Activated CD8-positive, alpha-beta T cell treated with anti-CD3 and anti-CD28 coated beads, Interleukin-2, amount 10 ng/mL, durations not matched to agents 7 days and 5 days (primary cell): ENCODE results near the gene ECT2L. TPM values are rescaled to one million over a fixed set of nuclear protein-coding genes. Genes with fewer than 3 reads are reported as not detected.

Source experiments
- ATAC-seq: fragments of 150-1000 bp; cut with Tn5 transposase; one replicate; pipeline ENCODE4 v1.10.0; 2021; ENCODE audit warnings: moderate library complexity
- CTCF ChIA-PET: fragments of 350-600 bp; sonication (Branson Sonifier 250); formaldehyde crosslinking; loops from one replicate; lab custom pipeline; 2021; ENCODE audit warnings: antibody characterized with exemption; lab: Charles Lee
- POLR2A ChIA-PET: fragments of 350-600 bp; sonication (Branson Sonifier 250); formaldehyde crosslinking; loops from one replicate; lab custom pipeline; 2021; ENCODE audit warnings: antibody characterized with exemption; lab: Charles Lee
- DNase-seq: peaks from one replicate; pipeline ENCODE4 v3.0.0-alpha.2; 2020
- H3K27ac Mint-ChIP-seq: one replicate; pipeline ENCODE4 v1.8.0; 2021; ENCODE audit warnings: mild to moderate bottlenecking, mixed read lengths
- H3K27me3 Mint-ChIP-seq: one replicate; pipeline ENCODE4 v1.8.0; 2021; ENCODE audit warnings: low read depth, mixed read lengths
- H3K36me3 Mint-ChIP-seq: one replicate; pipeline ENCODE4 v1.8.0; 2021; ENCODE audit warnings: low read depth, mixed read lengths
- H3K4me1 Mint-ChIP-seq: one replicate; pipeline ENCODE4 v1.8.0; 2021; ENCODE audit warnings: low read depth, mixed read lengths
- H3K4me3 Mint-ChIP-seq: one replicate; pipeline ENCODE4 v1.8.0; 2021; ENCODE audit warnings: mild to moderate bottlenecking, mixed read lengths
- H3K9me3 Mint-ChIP-seq: one replicate; pipeline ENCODE4 v1.8.0; 2022; ENCODE audit warnings: mixed read lengths; ENCODE audit not compliant: insufficient read depth
- total RNA-seq, 2 experiments: library from RNA; stranded (reverse); gene quantifications; one replicate each; pipeline ENCODE4 v1.2.3, GENCODE V29; 2021

The ECT2L gene, protein sequence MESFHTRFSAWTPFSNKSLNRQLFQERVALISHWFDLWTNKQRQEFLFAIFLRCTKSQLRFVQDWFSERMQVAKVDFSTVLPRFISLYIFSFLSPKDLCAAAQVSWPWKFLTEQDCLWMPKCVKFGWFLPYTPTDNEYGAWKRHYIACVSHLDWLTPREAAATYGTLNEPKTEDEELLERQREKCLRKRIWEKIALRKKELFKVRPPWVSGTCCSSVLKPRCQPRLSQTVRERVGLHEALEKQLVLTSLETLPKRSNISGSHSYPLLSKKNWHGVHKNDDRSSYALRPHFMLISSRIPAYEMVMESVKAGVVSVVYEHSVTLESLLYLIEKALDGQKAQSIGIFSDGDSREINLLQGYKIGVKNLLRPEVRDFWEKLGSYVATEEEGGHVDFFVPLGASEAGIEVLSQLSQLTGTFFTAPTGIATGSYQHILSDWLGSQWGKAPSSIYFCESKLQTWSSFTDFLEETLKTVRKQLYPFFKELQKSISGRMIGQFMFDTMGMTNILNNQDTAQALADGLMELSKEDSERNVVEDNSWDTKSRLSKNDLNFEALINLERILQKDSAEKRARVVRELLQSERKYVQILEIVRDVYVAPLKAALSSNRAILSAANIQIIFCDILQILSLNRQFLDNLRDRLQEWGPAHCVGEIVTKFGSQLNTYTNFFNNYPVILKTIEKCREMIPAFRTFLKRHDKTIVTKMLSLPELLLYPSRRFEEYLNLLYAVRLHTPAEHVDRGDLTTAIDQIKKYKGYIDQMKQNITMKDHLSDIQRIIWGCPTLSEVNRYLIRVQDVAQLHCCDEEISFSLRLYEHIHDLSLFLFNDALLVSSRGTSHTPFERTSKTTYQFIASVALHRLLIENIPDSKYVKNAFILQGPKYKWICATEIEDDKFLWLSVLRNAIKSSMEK
- not detected for total RNA-seq

DNA sequence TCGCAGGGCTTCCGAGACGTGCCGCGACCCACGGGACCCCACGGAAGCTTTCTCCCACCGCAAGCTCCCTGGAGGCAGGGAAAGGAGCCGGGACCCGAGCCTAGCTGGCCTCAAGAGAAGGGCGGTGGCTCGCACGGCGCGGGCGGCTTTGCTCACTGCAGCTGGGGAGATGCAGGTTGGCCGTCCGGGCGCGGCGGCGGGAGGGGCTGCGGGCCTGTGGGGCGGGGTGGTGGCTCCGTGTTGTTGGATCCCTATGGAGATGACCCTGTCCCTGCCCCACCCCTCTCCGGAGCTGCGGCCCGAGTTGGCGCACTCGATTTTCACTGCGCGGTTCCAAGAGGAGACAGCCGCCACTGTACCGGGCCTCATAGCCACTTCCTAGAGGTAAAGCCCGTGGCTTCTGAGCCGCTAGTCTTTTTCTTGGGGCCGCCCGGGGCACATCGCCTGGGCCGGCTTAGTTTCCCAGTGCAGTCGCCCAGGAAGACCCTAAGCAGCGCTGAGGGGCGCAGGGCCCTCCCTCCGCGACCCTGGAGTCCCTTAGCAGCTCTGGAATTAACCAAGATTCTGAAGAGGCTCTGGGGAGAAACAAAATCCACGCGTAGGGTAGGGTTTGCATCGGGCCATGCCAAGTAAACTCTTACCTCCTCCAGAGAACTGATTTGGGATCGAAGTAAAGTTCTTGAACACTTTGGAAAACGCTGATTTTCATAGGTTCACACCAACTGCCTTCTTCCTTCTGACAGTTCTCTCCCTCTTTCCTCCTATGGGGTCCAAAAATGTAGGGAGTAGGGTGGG is at the start of gene ECT2L:
Gene ECT2L, plus strand, starts transcription at position 279 of the 795 bp plus-strand sequence. CDS start 17,188 bp downstream, outside the sequence.
- Mint-ChIP-seq H3K9me3 (no peaks in the 10 kb centered on the region), H3K36me3 (peaks cover 2% of the 10 kb centered on the region), H3K27me3 (peaks cover 16% of the 10 kb centered on the region), H3K4me3 (no peak within 1 kb of the TSS), H3K27ac (no peak within 1 kb of the TSS), H3K4me1 (no peaks in the 10 kb centered on the region)
- no peak for ATAC-seq
- ChIA-PET POLR2A (no interaction called here), CTCF (interaction anchor here (2.2 kb wide), 1 partner anchor 20 kb away, joined by 7 read pairs; no protein-coding TSS in a partner anchor)
- no peak for DNase-seq

DNA sequence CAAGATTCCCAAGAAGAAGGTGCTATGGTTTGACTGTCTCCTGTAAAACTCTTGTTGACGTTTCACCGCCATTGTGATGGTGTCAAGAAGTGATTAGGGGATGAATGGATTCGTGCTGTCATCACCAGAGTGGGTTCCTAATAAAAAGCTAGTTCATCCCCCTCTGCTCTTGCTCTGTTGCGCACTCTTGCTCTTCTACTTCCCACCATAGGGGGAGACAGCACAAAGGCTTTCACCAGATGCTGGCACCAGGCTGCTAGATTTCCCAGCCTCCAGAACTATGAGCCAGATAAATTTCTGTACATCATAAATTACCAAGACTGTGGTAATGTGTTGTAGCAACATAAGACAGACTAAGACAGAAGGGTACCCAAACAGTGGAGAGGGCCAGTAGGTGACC is 43.9 kb upstream of the ECT2L start:
- Mint-ChIP-seq H3K4me1 (no peaks in the 10 kb centered on the region), H3K9me3 (no peaks in the 10 kb centered on the region), H3K27me3 (no peaks in the 10 kb centered on the region), H3K27ac (no peak overlapping the region), H3K4me3 (no peak overlapping the region), H3K36me3 (no peaks in the 10 kb centered on the region)
- no peak for DNase-seq
- CTCF ChIA-PET, result interaction anchor here (1.0 kb wide), 1 partner anchor 164 kb away, joined by 3 read pairs; no protein-coding TSS in a partner anchor
- no peak for ATAC-seq
- POLR2A ChIA-PET, result no interaction called here

DNA sequence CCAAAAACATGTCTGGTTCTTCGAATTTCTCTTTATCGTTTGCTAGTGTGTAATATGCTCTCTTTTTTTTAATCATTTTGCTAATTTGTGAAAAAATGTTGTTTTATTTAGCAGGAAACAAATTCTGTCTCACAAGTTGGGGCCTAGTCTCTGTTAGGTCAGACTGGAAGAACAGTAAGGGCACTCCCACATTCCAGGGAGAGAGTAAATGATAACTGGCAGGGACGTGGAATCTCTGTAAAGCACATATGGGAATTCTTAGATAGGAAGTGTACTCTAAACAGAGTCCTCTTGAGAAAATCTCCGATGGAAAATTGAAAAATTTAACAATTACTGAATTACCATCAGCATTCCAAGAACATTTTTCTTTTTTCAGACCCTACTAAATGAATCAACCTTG is 38.8 kb upstream of the ECT2L start:
- ATAC-seq, result no peak
- no peaks in the 10 kb centered on the region for H3K36me3 Mint-ChIP-seq
- H3K27me3 Mint-ChIP-seq, result no peaks in the 10 kb centered on the region
- no peaks in the 10 kb centered on the region for H3K9me3 Mint-ChIP-seq
- H3K4me1 Mint-ChIP-seq, result no peaks in the 10 kb centered on the region
- no peak overlapping the region for H3K4me3 Mint-ChIP-seq
- ChIA-PET CTCF (no interaction called here), POLR2A (no interaction called here)
- H3K27ac Mint-ChIP-seq, result no peak overlapping the region
- DNase-seq, result no peak

DNA sequence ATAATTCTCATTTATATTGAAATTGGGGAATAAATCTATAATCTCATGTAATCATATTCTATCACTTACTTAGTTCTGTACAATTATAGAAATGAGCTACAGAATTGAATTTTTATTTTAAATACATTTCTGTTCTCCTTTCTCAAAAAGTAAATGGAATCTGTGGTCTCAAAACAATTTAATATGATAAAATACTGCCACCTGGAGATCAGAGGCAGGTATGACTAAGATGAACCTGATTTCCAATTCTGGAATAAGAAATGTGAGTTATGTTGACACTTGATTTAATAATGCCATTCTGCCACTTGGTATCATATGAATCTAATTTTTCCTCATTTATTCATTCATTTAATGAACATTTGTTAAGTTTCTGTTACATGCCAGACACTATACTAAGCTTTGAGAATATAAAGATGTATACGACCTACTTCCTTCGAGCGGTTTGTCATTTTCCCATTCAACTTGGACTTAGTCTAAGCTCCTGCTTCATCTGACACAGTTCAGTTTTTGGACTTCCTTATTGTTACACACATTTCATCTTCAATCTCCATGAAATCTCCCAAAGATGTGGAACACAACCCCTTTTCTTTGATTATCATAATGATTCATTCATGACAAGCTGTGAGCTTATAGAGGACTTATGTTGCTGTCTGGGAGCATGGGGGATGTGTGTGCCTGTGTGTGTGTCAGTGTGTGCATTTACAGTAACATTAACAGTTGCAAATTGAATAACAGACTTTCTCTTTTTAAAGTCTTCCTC is 29.8 kb upstream of the ECT2L start:
- POLR2A ChIA-PET, result no interaction called here
- no peak overlapping the region for H3K27ac Mint-ChIP-seq
- CTCF ChIA-PET, result interaction anchor here (0.7 to 5.6 kb wide), 12 partner anchors 9 to 652 kb away, joined by 3 to 79 read pairs (median 4); no protein-coding TSS in a partner anchor
- DNase-seq (no peak), ATAC-seq (no peak)
- H3K4me3 Mint-ChIP-seq, result no peak overlapping the region
- H3K9me3 Mint-ChIP-seq, result no peaks in the 10 kb centered on the region
- H3K27me3 Mint-ChIP-seq, result no peaks in the 10 kb centered on the region
- no peaks in the 10 kb centered on the region for H3K36me3 Mint-ChIP-seq
- no peaks in the 10 kb centered on the region for H3K4me1 Mint-ChIP-seq

DNA sequence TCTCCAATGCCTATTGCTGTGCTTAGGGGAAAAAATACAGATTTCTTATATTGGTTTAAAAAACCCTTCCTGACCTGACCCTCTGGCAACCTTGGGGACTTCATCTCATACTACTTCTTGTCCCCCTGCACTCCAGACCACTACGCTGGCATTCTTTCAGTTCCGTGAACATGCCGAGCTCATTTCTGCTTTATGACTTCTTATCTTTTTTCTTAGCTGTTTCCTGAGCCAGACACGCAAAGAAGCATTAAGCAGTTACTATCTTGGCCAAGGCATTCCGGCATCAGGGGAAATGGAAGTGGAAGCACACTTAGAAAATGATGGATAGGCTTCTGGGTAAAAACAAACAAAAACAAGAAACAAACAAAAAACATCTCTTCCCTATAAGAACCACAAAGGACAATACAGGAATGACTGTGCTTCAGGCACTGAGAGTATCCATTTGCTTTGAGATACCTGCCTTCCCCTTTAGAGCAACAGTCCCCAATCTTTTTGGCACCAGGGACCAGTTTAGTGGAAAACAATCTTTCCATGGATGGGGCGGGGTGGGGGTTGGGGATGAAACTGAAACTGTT is 26.7 kb upstream of the ECT2L start:
- DNase-seq (no peak), ATAC-seq (no peak)
- ChIA-PET POLR2A (no interaction called here), CTCF (interaction anchor here (1.3 to 1.9 kb wide), 2 partner anchors 177 to 181 kb away, joined by 4 to 12 read pairs; no protein-coding TSS in a partner anchor)
- Mint-ChIP-seq H3K4me1 (peaks cover 13% of the 10 kb centered on the region), H3K36me3 (no peaks in the 10 kb centered on the region), H3K27me3 (no peaks in the 10 kb centered on the region), H3K9me3 (no peaks in the 10 kb centered on the region), H3K4me3 (no peak overlapping the region), H3K27ac (no peak overlapping the region)

DNA sequence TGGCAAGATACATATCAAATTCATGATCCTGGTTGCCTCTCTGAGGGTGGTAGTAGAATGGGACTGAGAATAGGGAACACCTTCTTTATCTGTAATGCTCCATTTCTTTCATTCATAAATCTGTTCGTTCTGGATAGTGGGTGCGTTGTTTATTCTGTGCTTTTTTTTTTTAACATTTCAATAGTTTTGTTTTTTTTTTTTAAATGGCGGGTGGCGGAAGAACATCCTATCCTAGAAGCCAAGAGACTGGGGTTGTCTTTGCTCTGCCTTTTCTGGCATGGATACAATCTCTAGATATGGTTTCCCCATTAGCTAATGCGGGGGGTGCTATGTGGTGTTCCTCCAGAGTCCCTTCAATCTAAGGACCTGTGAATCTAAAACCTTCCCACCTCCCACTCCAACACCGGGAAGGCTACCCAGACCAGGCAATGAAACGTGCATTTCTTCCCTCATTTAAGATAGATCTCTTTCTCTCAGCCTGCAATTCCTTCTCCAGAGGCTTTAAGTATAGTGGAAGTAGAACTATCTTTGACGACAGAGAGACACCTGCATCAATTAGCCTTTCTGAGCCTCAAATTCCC is 23.2 kb upstream of the ECT2L start:
- Mint-ChIP-seq H3K27ac (peak overlapping the region; percentile 100), H3K9me3 (no peaks in the 10 kb centered on the region), H3K4me3 (peak overlapping the region; percentile 95), H3K4me1 (peaks cover 18% of the 10 kb centered on the region), H3K27me3 (no peaks in the 10 kb centered on the region), H3K36me3 (no peaks in the 10 kb centered on the region)
- DNase-seq (no peak), ATAC-seq (peak; percentile 1)
- ChIA-PET POLR2A (interaction anchor here (0.7 to 2.6 kb wide), 8 partner anchors 50 to 602 kb away, joined by 3 to 23 read pairs (median 4); partner anchors contain the start of gene CITED2), CTCF (interaction anchor here (0.6 to 2.1 kb wide), 9 partner anchors 8 to 592 kb away, joined by 3 to 8 read pairs (median 3); no protein-coding TSS in a partner anchor)

DNA sequence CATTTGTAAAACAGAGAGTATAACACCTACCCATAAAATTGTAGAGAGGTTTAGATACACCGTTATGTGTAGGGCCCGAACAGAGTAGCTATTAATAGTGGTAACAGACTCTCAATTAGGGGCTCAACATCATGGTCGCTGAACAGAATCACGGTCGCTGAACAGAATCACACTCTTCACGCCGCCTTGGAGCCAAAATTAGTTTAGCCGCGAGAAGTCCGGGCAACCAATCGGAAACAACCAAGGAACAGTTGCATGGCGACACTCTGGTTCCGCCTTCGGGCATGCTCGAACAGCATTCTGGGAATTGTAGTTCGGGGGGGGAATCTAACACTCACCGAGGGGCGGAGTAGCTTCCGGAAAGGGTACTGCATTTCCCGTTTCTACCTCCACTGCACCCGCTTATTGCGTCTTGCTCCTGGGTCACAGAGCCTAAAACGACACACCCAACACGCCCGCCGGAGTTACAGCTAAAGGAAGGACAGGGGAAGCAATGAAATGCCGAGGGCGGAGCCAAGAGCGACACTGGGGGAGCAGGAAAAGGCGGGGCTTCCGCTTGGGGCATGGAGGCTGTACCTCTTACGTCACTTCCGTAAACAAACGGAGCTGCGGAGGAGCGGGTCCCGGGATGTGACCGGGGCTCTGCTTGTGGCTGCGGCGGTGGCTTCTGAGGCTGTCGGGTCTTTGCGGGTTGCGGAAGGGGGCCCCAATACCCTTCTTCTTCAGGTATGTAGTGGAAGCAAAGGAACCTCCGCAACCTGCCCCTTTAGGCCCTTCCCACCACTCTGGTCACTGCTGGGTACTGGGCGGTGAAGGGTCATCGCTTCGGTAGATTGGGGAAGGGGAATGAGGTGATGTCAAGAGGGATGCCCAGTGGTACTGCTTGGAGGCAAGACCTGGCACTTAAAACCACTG is 22.5 kb upstream of the ECT2L start, which contains the start of gene CCDC28A:
Gene CCDC28A, plus strand, starts transcription at position 593 of the 915 bp plus-strand sequence. CDS start 2,352 bp downstream, outside the sequence.
- POLR2A ChIA-PET, result interaction anchor here (0.6 to 2.6 kb wide), 11 partner anchors 51 to 1526 kb away, joined by 3 to 23 read pairs (median 4); partner anchors contain the start of gene CITED2

DNA sequence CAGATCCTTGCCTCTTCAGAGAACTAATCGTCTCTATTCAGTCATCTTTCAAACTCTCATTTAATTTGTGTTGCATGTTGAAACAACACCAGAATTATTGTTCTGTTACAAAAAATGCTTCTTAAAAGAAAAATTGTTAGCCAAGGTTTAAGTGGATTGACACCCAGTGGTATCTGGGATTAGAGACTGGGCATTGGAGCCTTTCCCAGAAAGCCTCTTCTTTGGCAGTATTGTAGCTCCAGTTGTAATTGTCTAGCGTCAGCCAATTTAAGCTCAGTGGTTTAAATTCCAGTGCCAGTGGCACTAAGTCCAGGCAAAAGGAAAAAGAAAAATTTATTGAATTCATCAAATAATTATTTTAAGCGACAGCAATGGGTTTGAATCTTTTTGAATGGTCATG is 21.5 kb upstream of the ECT2L start:
- H3K27me3 Mint-ChIP-seq, result no peaks in the 10 kb centered on the region
- DNase-seq, result no peak
- peaks cover 18% of the 10 kb centered on the region for H3K4me1 Mint-ChIP-seq
- H3K27ac Mint-ChIP-seq, result peak overlapping the region; percentile 100
- no peaks in the 10 kb centered on the region for H3K9me3 Mint-ChIP-seq
- ChIA-PET CTCF (interaction anchor here (1.7 kb wide), 1 partner anchor 183 kb away, joined by 8 read pairs; no protein-coding TSS in a partner anchor), POLR2A (interaction anchor here (0.6 kb wide), 1 partner anchor 360 kb away, joined by 3 read pairs; no protein-coding TSS in a partner anchor)
- H3K4me3 Mint-ChIP-seq, result peak overlapping the region; percentile 95
- H3K36me3 Mint-ChIP-seq, result no peaks in the 10 kb centered on the region
- ATAC-seq, result no peak

More for the DNA sequence above, 22.5 kb upstream of the ECT2L start, which contains the start of gene CCDC28A:
- peak; percentile 89 for ATAC-seq
- Mint-ChIP-seq H3K9me3 (no peaks in the 10 kb centered on the region), H3K4me3 (peak within 1 kb of the TSS; percentile 95), H3K36me3 (no peaks in the 10 kb centered on the region), H3K4me1 (peaks cover 18% of the 10 kb centered on the region), H3K27me3 (no peaks in the 10 kb centered on the region), H3K27ac (peak within 1 kb of the TSS; percentile 100)
- CTCF ChIA-PET, result interaction anchor here (0.7 to 2.1 kb wide), 6 partner anchors 9 to 328 kb away, joined by 3 to 8 read pairs (median 5); no protein-coding TSS in a partner anchor
- peak; percentile 95 for DNase-seq

DNA sequence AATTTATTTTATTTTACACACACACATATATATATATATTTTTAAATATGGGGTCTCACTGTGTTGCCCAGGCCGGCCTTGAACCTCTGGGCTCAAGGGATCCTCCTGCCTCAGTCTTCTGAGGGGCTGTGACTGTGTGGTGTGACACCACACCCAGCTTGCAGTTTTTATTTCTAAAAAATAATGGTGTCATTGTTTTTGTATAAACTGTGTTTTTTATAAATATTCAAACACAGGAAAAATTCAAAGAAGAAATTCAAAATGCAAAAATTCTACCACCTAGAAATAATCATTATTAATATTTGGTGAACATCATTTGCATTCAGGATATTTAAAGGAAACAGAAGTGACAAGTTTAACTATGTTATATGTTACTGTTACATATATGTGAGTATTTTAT is 19.2 kb upstream of the ECT2L start:
- H3K27ac Mint-ChIP-seq, result no peak overlapping the region
- no peak overlapping the region for H3K4me3 Mint-ChIP-seq
- DNase-seq, result no peak
- H3K27me3 Mint-ChIP-seq, result no peaks in the 10 kb centered on the region
- no peaks in the 10 kb centered on the region for H3K9me3 Mint-ChIP-seq
- CTCF ChIA-PET, result no interaction called here
- no peaks in the 10 kb centered on the region for H3K36me3 Mint-ChIP-seq
- H3K4me1 Mint-ChIP-seq, result peaks cover 18% of the 10 kb centered on the region
- POLR2A ChIA-PET, result no interaction called here
- ATAC-seq, result no peak
